Nephron progenitor cell (in vitro differentiated cells): ENCODE measurements around the gene FAM193A.
"Not testable (repeated sequence)": the region's sequence is repeated elsewhere in the genome, so short reads cannot be mapped to it uniquely, and the experiment has no call there.

Source experiments
- DNase-seq: peaks from one replicate; pipeline ENCODE4 v3.0.0; 2021
- H3K27ac Mint-ChIP-seq: 2 replicates; pipeline ENCODE4 v1.8.0; 2021; ENCODE audit warnings: mild to moderate bottlenecking, moderate library complexity, mixed read lengths
- H3K27me3 Mint-ChIP-seq: 2 replicates; pipeline ENCODE4 v1.8.0; 2021; ENCODE audit warnings: mild to moderate bottlenecking, low read depth, mixed read lengths; ENCODE audit not compliant: poor library complexity
- H3K36me3 Mint-ChIP-seq: 2 replicates; pipeline ENCODE4 v1.8.0; 2021; ENCODE audit warnings: low read depth, mixed read lengths
- H3K4me1 Mint-ChIP-seq: 2 replicates; pipeline ENCODE4 v1.8.0; 2021; ENCODE audit warnings: mixed read lengths
- H3K4me3 Mint-ChIP-seq: 2 replicates; pipeline ENCODE4 v1.8.0; 2021; ENCODE audit warnings: mild to moderate bottlenecking, moderate library complexity, mixed read lengths
- H3K9me3 Mint-ChIP-seq: 2 replicates; pipeline ENCODE4 v1.8.0; 2021; ENCODE audit warnings: mild to moderate bottlenecking, moderate library complexity, mixed read lengths
- TF ChIP-seq, protein P1 (sequence below): fragments of 200-600 bp; sonication (generic); IDR thresholded peaks from 2 replicates; pipeline ENCODE4 v1.5.0; 2021; ENCODE audit warnings: antibody characterized with exemption

The FAM193A gene

DNA sequence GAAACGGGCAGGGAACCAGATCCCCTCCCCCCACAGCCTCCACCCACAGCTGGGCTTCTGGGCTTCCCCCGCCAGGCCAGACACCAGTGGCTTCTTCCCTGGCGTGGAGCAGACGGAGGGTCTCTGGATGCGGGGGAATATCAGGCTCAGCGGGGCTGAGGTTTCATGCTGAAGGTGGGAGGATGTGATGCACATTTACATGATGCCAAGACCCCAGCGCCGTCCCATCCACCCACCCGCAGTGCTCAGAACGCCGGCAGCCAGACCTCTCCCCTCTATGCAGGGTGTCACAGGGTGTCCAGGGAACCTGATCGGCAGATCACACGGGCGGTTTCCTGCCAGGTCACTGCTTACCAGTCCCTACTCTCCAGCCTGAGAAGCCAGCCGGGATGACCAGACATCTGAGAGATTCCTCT lies 232.5 kb downstream of the FAM193A start:
- peaks cover 17% of the 10 kb centered on the region for H3K27me3 Mint-ChIP-seq
- TF ChIP-seq, protein P1, sequence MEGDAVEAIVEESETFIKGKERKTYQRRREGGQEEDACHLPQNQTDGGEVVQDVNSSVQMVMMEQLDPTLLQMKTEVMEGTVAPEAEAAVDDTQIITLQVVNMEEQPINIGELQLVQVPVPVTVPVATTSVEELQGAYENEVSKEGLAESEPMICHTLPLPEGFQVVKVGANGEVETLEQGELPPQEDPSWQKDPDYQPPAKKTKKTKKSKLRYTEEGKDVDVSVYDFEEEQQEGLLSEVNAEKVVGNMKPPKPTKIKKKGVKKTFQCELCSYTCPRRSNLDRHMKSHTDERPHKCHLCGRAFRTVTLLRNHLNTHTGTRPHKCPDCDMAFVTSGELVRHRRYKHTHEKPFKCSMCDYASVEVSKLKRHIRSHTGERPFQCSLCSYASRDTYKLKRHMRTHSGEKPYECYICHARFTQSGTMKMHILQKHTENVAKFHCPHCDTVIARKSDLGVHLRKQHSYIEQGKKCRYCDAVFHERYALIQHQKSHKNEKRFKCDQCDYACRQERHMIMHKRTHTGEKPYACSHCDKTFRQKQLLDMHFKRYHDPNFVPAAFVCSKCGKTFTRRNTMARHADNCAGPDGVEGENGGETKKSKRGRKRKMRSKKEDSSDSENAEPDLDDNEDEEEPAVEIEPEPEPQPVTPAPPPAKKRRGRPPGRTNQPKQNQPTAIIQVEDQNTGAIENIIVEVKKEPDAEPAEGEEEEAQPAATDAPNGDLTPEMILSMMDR = no peak
- no peak overlapping the region for H3K4me3 Mint-ChIP-seq
- peaks cover 21% of the 10 kb centered on the region for H3K4me1 Mint-ChIP-seq
- no peak overlapping the region for H3K27ac Mint-ChIP-seq
- H3K9me3 Mint-ChIP-seq = peaks cover 25% of the 10 kb centered on the region
- DNase-seq = no peak
- H3K36me3 Mint-ChIP-seq = peaks cover 7% of the 10 kb centered on the region

DNA sequence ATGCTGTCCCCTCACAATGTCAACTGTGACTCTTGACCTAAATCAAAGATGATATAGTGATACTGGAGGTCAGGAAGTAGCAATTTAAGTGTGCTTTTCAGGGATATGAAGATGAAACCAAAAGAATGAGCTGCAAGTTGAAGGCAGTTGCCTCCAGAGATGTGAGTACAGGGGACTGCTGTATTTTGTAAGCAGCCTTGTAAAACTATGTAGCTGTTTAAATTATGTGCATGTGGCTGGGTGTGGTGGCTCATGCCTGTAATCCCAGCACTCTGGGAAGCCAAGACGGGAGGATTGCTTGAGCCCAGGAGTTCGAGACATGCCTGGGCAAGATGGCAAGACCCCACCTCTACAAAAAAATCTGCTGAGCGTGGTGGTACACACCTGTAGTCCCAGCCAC lies 234.8 kb downstream of the FAM193A start:
- TF ChIP-seq, protein P1 = no peak
- Mint-ChIP-seq H3K27ac (no peak overlapping the region), H3K36me3 (peaks cover 7% of the 10 kb centered on the region), H3K9me3 (peaks cover 21% of the 10 kb centered on the region), H3K27me3 (peaks cover 18% of the 10 kb centered on the region), H3K4me3 (no peak overlapping the region), H3K4me1 (peaks cover 21% of the 10 kb centered on the region)
- no peak for DNase-seq

DNA sequence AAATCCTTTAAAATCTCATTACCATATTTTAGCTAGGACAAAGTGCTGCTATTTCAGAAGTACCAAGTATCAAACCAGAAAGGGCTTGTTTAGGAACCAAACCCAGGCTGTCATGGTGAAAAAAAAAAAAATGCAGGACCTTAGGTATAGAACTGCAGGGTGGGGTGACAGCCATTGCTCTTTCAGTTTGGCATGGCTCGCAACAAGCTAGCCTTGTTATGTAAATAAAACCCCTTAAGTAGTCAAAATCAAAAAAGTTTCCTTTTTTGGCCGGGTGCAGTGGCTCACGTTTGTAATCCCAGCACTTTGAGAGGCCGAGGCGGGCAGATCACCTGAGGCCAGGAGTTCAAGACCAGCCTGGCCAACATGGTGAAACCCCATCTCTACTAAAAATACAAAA lies 244.2 kb downstream of the FAM193A start:
- H3K36me3 Mint-ChIP-seq, H3K4me1 Mint-ChIP-seq, H3K4me3 Mint-ChIP-seq, H3K27ac Mint-ChIP-seq, DNase-seq: not testable (repeated sequence)
- Mint-ChIP-seq H3K9me3 (peaks cover 30% of the 10 kb centered on the region), H3K27me3 (peaks cover 19% of the 10 kb centered on the region)

DNA sequence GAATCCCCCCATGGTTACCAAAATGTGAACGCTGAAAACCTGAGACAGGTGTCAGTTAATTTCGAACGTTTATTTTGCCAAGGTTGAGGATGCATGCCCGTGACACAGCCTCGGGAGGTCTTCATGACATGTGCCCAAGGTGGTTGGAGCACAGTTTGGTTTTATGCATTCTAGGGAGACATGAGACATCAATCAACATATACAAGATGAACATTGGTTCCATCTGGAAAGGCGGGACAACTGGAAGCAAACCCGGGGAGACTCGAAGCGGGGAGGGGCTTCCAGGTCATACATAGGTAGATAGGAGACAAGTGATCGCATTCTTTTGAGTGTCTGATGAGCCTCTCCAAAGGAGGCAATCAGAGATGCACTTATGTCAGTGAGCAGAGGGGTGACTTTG lies 245.5 kb downstream of the FAM193A start:
- Mint-ChIP-seq H3K27ac (no peak overlapping the region), H3K4me1 (no peaks in the 10 kb centered on the region), H3K9me3 (peaks cover 30% of the 10 kb centered on the region), H3K4me3 (no peak overlapping the region), H3K27me3 (peaks cover 19% of the 10 kb centered on the region), H3K36me3 (peaks cover 6% of the 10 kb centered on the region)
- DNase-seq = no peak
- TF ChIP-seq, protein P1 = no peak
